Endothelial cell of umbilical vein (primary cell): ENCODE data around the gene SLC35G6. TPM values are rescaled to one million over a fixed set of nuclear protein-coding genes. Genes with fewer than 3 reads are reported as not detected.

ENCODE experiments used
- BruUV-seq: library from RNA; stranded (reverse); fragments of 400-500 nt; replicated peaks from 2 replicates; lab custom pipeline; 2021; lab: Mats Ljungman, UMichigan
- CTCF ChIA-PET: fragments of 300-600, 350-600 bp; sonication (Branson Sonifier 250); formaldehyde crosslinking; loops from one replicate; lab custom pipeline; 2021; ENCODE audit warnings: antibody characterized with exemption, inconsistent platforms; lab: Charles Lee
- POLR2A ChIA-PET: fragments of 300-600, 350-600 bp; sonication (Branson Sonifier 250); formaldehyde crosslinking; loops from one replicate; lab custom pipeline; 2021; ENCODE audit warnings: antibody characterized with exemption, inconsistent platforms; lab: Charles Lee
- DNase-seq: peaks from one replicate; pipeline ENCODE4 v3.0.0-alpha.2; 2011; ENCODE audit warnings: low read depth, low spot score
- FAIRE-seq: peaks from 2 replicates; lab custom pipeline; 2011; peaks lifted over from hg19 to GRCh38; lab: Jason Lieb, UNC
- H2AFZ ChIP-seq: 2 replicates; pipeline ENCODE4 v1.6.0; 2012; ENCODE audit warnings: low read depth, low read length, control low read depth, inconsistent platforms
- H3K27ac ChIP-seq: 2 replicates; pipeline ENCODE4 v1.5.1; 2011; ENCODE audit warnings: low read depth, mild to moderate bottlenecking, control low read depth, low read length, moderate library complexity; ENCODE audit not compliant: insufficient read depth
- H3K27me3 ChIP-seq, 2 experiments: 2 replicates each; pipeline versions ENCODE4 v1.6.0 to v1.6.1; 2011; ENCODE audit warnings: low read length in 2 of 2, mixed read lengths in 1 of 2; ENCODE audit not compliant: control insufficient read depth in 2 of 2, insufficient read depth in 2 of 2
- H3K36me3 ChIP-seq, 2 experiments: 2 replicates in 1 of 2; 3 replicates in 1 of 2; pipeline ENCODE4 v1.5.1; 2011; ENCODE audit warnings: low read length in 2 of 2, mild to moderate bottlenecking in 1 of 2, moderate library complexity in 1 of 2; ENCODE audit not compliant: control insufficient read depth in 2 of 2, insufficient read depth in 2 of 2; ENCODE audit errors: extremely low read depth in 1 of 2
- H3K4me1 ChIP-seq: 3 replicates; pipeline ENCODE4 v1.5.1; 2011; ENCODE audit warnings: mild to moderate bottlenecking, low read length; ENCODE audit not compliant: control insufficient read depth, insufficient read depth; ENCODE audit errors: extremely low read depth
- H3K4me2 ChIP-seq: 2 replicates; pipeline ENCODE4 v1.6.1; 2011; ENCODE audit warnings: low read length, control low read depth, mixed read lengths; ENCODE audit not compliant: insufficient read depth
- H3K4me3 ChIP-seq, 3 experiments: fragments of 200-600 bp in 1 of 3; sonication (generic), shearing (Covaris generic) in 1 of 3; replicated peaks in 1 of 3; 2 replicates each; pipeline ENCODE4 v1.5.1; 2011 to 2016; ENCODE audit warnings: control low read depth in 3 of 3, low read length in 3 of 3, mild to moderate bottlenecking in 2 of 3, inconsistent platforms in 1 of 3, low read depth in 1 of 3, moderate library complexity in 1 of 3; ENCODE audit not compliant: insufficient read depth in 1 of 3
- H3K79me2 ChIP-seq: 2 replicates; pipeline ENCODE4 v1.6.0; 2012; ENCODE audit warnings: low read length, inconsistent platforms; ENCODE audit not compliant: control insufficient read depth, insufficient read depth
- H3K9ac ChIP-seq: replicated peaks from 2 replicates; pipeline ENCODE3; 2011; ENCODE audit warnings: low read length, control low read depth; ENCODE audit not compliant: insufficient read depth; ENCODE audit errors: extremely low read depth
- H3K9me1 ChIP-seq: replicated peaks from 3 replicates; pipeline ENCODE4 v1.6.0; 2011; ENCODE audit warnings: mild to moderate bottlenecking, low read length; ENCODE audit not compliant: control insufficient read depth, insufficient read depth; ENCODE audit errors: extremely low read depth
- H3K9me3 ChIP-seq: replicated peaks from 2 replicates; pipeline ENCODE4 v1.5.1; 2012; ENCODE audit warnings: low read length, inconsistent platforms; ENCODE audit not compliant: control insufficient read depth, insufficient read depth
- H4K20me1 ChIP-seq: replicated peaks from 2 replicates; pipeline ENCODE3; 2011; ENCODE audit warnings: mild to moderate bottlenecking, low read length; ENCODE audit not compliant: control insufficient read depth, insufficient read depth; ENCODE audit errors: extremely low read depth
- EZH2 ChIP-seq: IDR thresholded peaks from 2 replicates; pipeline ENCODE4 v1.6.1; 2012; ENCODE audit warnings: borderline replicate concordance, low read depth, mild to moderate bottlenecking, moderate library complexity, low read length, inconsistent platforms; ENCODE audit not compliant: severe bottlenecking
- FOS ChIP-seq: IDR thresholded peaks from 2 replicates; pipeline ENCODE4 v1.6.1; 2011; ENCODE audit warnings: mild to moderate bottlenecking, low read length, moderate library complexity, borderline replicate concordance; ENCODE audit not compliant: insufficient read depth
- GATA2 ChIP-seq: IDR thresholded peaks from 2 replicates; pipeline ENCODE4 v1.7.0; 2011; ENCODE audit warnings: low read depth, mild to moderate bottlenecking, moderate library complexity, mixed read lengths, low read length; ENCODE audit not compliant: insufficient read length, insufficient read depth
- dilution Hi-C: fragments of 300-500 bp; cut with MboI; formaldehyde crosslinking; loops from one replicate; pipeline ENCODE4 v1.15.0; 2019; ENCODE audit warnings: low sequenced_read_pairs; ENCODE audit not compliant: extremely low pct_ligation_motif_present
- intact Hi-C: fragments of 100-400 bp; cut with micrococcal nuclease; formaldehyde crosslinking; loops from one replicate; pipeline ENCODE4 v1.10.0; 2022
- polyA plus RNA-seq, 4 experiments: library from polyadenylated mRNA; depleted of rRNA in 3 of 4; stranded (reverse) in 3 of 4; unstranded in 1 of 4; fragments of >200 nt; gene quantifications; 2 replicates each; pipeline versions ENCODE4 v1.2.1 to v1.2.3, GENCODE V29; 2011 to 2012; ENCODE audit warnings: missing spikeins in 1 of 4
- total RNA-seq: library from RNA; stranded (reverse); gene quantifications from 2 replicates; pipeline ENCODE4 v1.2.3, GENCODE V29; 2021
- TF ChIP-seq, protein P1 (sequence below), 2 donors: IDR thresholded peaks; 1 replicate in 1 of 2; 2 replicates in 1 of 2; pipeline ENCODE4 v1.5.1; 2011; ENCODE audit warnings: low read length in 2 of 2, mild to moderate bottlenecking in 2 of 2, moderate library complexity in 2 of 2, control low read depth in 1 of 2, inconsistent platforms in 1 of 2, low read depth in 1 of 2; ENCODE audit not compliant: insufficient read depth in 1 of 2; ENCODE audit errors: extremely low read depth in 1 of 2

SLC35G6 gene
- total and polyA plus RNA-seq, 2 donors (not counting 3 experiments of a cell fraction or from before 2014, with no cell fraction given) = not detected

DNA sequence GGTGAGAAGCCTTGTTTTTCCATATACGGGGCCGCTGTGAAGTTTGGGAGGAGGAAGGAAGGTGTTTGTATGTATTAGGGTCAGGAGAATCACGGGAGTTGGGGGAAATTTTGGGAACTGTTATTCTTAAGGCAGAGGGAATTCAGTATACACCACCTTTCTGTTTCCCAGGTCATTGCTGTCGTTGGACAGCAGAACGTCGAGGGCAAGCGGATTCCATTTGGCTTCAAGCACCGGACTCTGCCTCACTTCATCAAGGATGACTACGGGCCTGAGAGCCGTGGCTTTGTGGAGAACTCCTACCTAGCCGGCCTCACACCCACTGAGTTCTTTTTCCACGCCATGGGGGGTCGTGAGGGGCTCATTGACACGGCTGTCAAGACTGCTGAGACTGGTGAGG lies 20.5 kb downstream of the SLC35G6 start:
- Histone ChIP-seq H3K9me3 (no peaks in the 10 kb centered on the region), H3K27ac (no peak overlapping the region), H3K9ac (no peak overlapping the region), H3K4me1 (peaks cover 12% of the 10 kb centered on the region), H3K4me2 (no peak overlapping the region), H3K27me3 (no peaks in the 10 kb centered on the region), H3K36me3 (peaks cover 44 to 62% of the 10 kb centered on the region in 2 experiments), H3K9me1 (no peaks in the 10 kb centered on the region), H2AFZ (no peak overlapping the region), H3K79me2 (peaks cover 5% of the 10 kb centered on the region), H3K4me3 (no peak overlapping the region), H4K20me1 (no peaks in the 10 kb centered on the region)
- no TSS peak for BruUV-seq
- dilution Hi-C loops = no loop called here
- ChIA-PET POLR2A (no interaction called here), CTCF (interaction anchor here (1.3 to 2.6 kb wide), 3 partner anchors 16 to 146 kb away, joined by 5 to 12 read pairs (median 9); no protein-coding TSS in a partner anchor)
- intact Hi-C loops = no loop called here
- FAIRE-seq (no peak), DNase-seq (no peak)
- TF ChIP-seq GATA2 (no peak), EZH2 (no peak), FOS (no peak)
- TF ChIP-seq, protein P1, sequence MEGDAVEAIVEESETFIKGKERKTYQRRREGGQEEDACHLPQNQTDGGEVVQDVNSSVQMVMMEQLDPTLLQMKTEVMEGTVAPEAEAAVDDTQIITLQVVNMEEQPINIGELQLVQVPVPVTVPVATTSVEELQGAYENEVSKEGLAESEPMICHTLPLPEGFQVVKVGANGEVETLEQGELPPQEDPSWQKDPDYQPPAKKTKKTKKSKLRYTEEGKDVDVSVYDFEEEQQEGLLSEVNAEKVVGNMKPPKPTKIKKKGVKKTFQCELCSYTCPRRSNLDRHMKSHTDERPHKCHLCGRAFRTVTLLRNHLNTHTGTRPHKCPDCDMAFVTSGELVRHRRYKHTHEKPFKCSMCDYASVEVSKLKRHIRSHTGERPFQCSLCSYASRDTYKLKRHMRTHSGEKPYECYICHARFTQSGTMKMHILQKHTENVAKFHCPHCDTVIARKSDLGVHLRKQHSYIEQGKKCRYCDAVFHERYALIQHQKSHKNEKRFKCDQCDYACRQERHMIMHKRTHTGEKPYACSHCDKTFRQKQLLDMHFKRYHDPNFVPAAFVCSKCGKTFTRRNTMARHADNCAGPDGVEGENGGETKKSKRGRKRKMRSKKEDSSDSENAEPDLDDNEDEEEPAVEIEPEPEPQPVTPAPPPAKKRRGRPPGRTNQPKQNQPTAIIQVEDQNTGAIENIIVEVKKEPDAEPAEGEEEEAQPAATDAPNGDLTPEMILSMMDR (IDR thresholded peaks at IDR 0.05; ENCODE audit: extremely low read depth in 1 of 2, insufficient read depth in 1 of 2, low read depth in 1 of 2, low read length in 2 of 2) = no peak
